Smooth muscle cell (in vitro differentiated cells): ENCODE data around the gene POC1B. TPM values are rescaled to one million over a fixed set of nuclear protein-coding genes. Genes with fewer than 3 reads are reported as not detected.

Source experiments
- DNase-seq: peaks from one replicate; lab custom pipeline; 2025; ENCODE audit not compliant: unreplicated experiment; lab: John Stamatoyannopoulos, UW
- H2AFZ ChIP-seq: fragments of 200-600 bp; sonication (generic); 2 replicates; pipeline ENCODE4 v1.6.0; 2016; ENCODE audit warnings: antibody characterized with exemption, low read depth, mild to moderate bottlenecking
- H3F3A ChIP-seq: fragments of 200-600 bp; sonication (generic); 2 replicates; pipeline ENCODE4 v1.6.0; 2017; ENCODE audit warnings: antibody characterized with exemption, low read depth
- H3K27ac ChIP-seq: fragments of 200-600 bp; sonication (generic); 2 replicates; pipeline ENCODE4 v1.5.1; 2016; ENCODE audit warnings: low read depth, mild to moderate bottlenecking
- H3K27me3 ChIP-seq: fragments of 200-600 bp; sonication (generic); 2 replicates; pipeline ENCODE4 v1.6.1; 2016; ENCODE audit warnings: low read depth, mild to moderate bottlenecking
- H3K36me3 ChIP-seq: fragments of 200-600 bp; sonication (generic); 2 replicates; pipeline ENCODE4 v1.5.1; 2016; ENCODE audit warnings: low read depth
- H3K4me1 ChIP-seq: fragments of 200-600 bp; sonication (generic); 2 replicates; pipeline ENCODE4 v1.5.1; 2016; ENCODE audit warnings: low read depth
- H3K4me2 ChIP-seq: fragments of 200-600 bp; sonication (generic); 2 replicates; pipeline ENCODE4 v1.6.0; 2016; ENCODE audit warnings: mild to moderate bottlenecking
- H3K4me3 ChIP-seq: fragments of 200-600 bp; sonication (generic); 2 replicates; pipeline ENCODE4 v1.5.1; 2016; ENCODE audit warnings: mild to moderate bottlenecking
- H3K79me2 ChIP-seq: fragments of 200-600 bp; sonication (generic); 2 replicates; pipeline ENCODE4 v1.6.0; 2016; ENCODE audit warnings: low read depth, mild to moderate bottlenecking
- H3K9ac ChIP-seq: fragments of 200-600 bp; sonication (generic); 2 replicates; pipeline ENCODE4 v1.6.0; 2016; ENCODE audit warnings: low read depth
- H3K9me3 ChIP-seq: fragments of 200-600 bp; sonication (generic); replicated peaks from 2 replicates; pipeline ENCODE4 v1.5.1; 2016; ENCODE audit warnings: low read depth
- H4K20me1 ChIP-seq: fragments of 200-600 bp; sonication (generic); 2 replicates; pipeline ENCODE4 v1.6.0; 2016; ENCODE audit warnings: low read depth
- WGBS: methylation state at CpG from one replicate; pipeline ENCODE4 v1.1.7; 2016; ENCODE audit warnings: low lambda C conversion rate; 5-methylcytosine and 5-hydroxymethylcytosine counted together
- polyA plus RNA-seq: library from polyadenylated mRNA; unstranded; fragments of >200 nt; fragmentation: Nextera tagmentation; extraction: Ambion mirVana; gene quantifications from 2 replicates; pipeline ENCODE4 v1.2.1, GENCODE V29; 2016
- total RNA-seq: library from RNA; depleted of rRNA; stranded (reverse); fragments of >200 nt; gene quantifications from 2 replicates; pipeline ENCODE4 v1.2.3, GENCODE V29; 2014
- TF ChIP-seq, protein P1 (sequence below): fragments of 200-600 bp; sonication (generic); IDR thresholded peaks from 2 replicates; pipeline ENCODE4 v1.5.1; 2017; ENCODE audit warnings: borderline replicate concordance, mild to moderate bottlenecking, antibody characterized with exemption; ENCODE audit not compliant: insufficient read depth, poor library complexity, severe bottlenecking

The POC1B gene
- total and polyA plus RNA-seq, 2 experiments from 2014 or later: 9.1 to 13.3 TPM

- Histone ChIP-seq H3K4me3 (no peak overlapping the region), H2AFZ (no peak overlapping the region), H3K4me2 (no peak overlapping the region), H3K9ac (no peak overlapping the region), H3K4me1 (peaks cover 11% of the 10 kb centered on the region), H3K9me3 (no peaks in the 10 kb centered on the region), H3K27me3 (no peaks in the 10 kb centered on the region), H3K27ac (no peak overlapping the region), H4K20me1 (no peaks in the 10 kb centered on the region), H3K36me3 (no peaks in the 10 kb centered on the region), H3K79me2 (no peaks in the 10 kb centered on the region), H3F3A (no peaks in the 10 kb centered on the region)
- DNase-seq: no peak
- WGBS: 94% methylated on average over 2 of the region's 2 CpGs
- TF ChIP-seq, protein P1, sequence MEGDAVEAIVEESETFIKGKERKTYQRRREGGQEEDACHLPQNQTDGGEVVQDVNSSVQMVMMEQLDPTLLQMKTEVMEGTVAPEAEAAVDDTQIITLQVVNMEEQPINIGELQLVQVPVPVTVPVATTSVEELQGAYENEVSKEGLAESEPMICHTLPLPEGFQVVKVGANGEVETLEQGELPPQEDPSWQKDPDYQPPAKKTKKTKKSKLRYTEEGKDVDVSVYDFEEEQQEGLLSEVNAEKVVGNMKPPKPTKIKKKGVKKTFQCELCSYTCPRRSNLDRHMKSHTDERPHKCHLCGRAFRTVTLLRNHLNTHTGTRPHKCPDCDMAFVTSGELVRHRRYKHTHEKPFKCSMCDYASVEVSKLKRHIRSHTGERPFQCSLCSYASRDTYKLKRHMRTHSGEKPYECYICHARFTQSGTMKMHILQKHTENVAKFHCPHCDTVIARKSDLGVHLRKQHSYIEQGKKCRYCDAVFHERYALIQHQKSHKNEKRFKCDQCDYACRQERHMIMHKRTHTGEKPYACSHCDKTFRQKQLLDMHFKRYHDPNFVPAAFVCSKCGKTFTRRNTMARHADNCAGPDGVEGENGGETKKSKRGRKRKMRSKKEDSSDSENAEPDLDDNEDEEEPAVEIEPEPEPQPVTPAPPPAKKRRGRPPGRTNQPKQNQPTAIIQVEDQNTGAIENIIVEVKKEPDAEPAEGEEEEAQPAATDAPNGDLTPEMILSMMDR: no peak
Observed at GRCh38 chr12:89376844-89377243, 149.0 kb downstream of the POC1B start.

- Histone ChIP-seq H3K27me3 (no peaks in the 10 kb centered on the region), H3K4me1 (peaks cover 11% of the 10 kb centered on the region), H3K4me3 (no peak overlapping the region), H2AFZ (no peak overlapping the region), H3K9me3 (no peaks in the 10 kb centered on the region), H3K36me3 (no peaks in the 10 kb centered on the region), H3K4me2 (no peak overlapping the region), H3K9ac (no peak overlapping the region), H3K27ac (peak overlapping the region; percentile 86), H3K79me2 (no peaks in the 10 kb centered on the region), H4K20me1 (no peaks in the 10 kb centered on the region), H3F3A (no peaks in the 10 kb centered on the region)
- TF ChIP-seq, protein P1: no peak
- 93% methylated on average over 1 of the region's 1 CpG for WGBS
- no peak for DNase-seq
Observed at GRCh38 chr12:89376202-89376529, 149.7 kb downstream of the POC1B start.

DNA sequence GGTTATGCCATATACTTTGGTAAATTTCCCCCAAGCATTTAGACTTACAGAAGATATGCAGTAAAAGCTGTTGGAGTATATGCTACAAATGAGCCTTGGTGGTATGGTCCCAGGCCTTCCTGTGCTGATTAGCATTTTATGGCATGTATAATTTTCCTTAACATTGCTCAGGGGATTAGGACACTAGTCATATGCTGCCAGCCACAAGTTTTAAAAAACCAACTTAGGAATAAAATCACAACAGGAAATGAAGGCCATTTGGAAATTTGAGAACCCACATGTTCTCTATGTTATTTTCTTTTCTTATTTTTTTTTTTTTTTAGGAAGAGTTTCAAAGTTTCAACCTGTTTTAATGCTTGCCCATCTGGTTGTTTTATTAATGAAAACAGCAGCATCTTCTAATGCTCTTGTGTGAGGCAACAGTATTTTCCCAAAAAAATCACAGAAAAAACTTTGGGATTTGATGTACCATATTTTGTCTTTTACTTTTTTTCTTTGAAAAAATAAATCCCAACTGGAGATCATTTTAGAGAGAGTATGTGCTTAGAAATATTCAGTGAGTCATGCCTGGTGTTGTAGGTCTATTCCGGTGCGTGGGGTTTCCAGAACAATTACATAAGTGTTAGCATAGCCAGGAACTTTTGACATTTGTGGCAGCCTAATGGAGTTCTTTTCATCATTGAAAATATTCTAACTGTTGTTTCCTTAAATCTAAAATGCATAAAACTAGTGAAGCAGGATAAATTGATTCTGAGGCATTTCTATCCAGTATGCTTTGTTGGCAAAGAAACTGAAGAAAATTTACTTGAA lies 151.9 kb downstream of the POC1B start:
- Histone ChIP-seq H3K27ac (peak overlapping the region; percentile 86), H3K9ac (no peak overlapping the region), H3K4me2 (peak overlapping the region; percentile 64), H3K27me3 (no peaks in the 10 kb centered on the region), H3K4me1 (peaks cover 21% of the 10 kb centered on the region), H4K20me1 (no peaks in the 10 kb centered on the region), H3F3A (peaks cover 10% of the 10 kb centered on the region), H3K79me2 (no peaks in the 10 kb centered on the region), H2AFZ (no peak overlapping the region), H3K36me3 (no peaks in the 10 kb centered on the region), H3K9me3 (no peaks in the 10 kb centered on the region), H3K4me3 (no peak overlapping the region)
- 3% methylated on average over 2 of the region's 2 CpGs for WGBS
- TF ChIP-seq, protein P1: no peak
- no peak for DNase-seq
